ENCODE data around the gene EYA4.

Gene EYA4

GRCh38 chr6:133266186-133266585 lies 25.0 kb downstream of the EYA4 start:
- Histone ChIP-seq H3K9me3 (ENCODE audit: control insufficient read depth, insufficient read depth, low read depth, low read length) (no peaks in the 10 kb centered on the region), H3K36me3 (ENCODE audit: control insufficient read depth in 2 of 2, insufficient read depth in 1 of 2, low read length in 2 of 2) (no peaks in the 10 kb centered on the region; a peak in 1 of 3 replicates), H3K27ac (ENCODE audit: extremely low read depth, low read depth, low read length) (no peak overlapping the region), H3K4me1 (ENCODE audit: control insufficient read depth, insufficient read depth, low read length) (0 out of 2 replicates have a peak, but pooled peaks cover 4% of the 10 kb centered on the region), H3K4me3 (ENCODE audit: low read depth, low read length) (no peak overlapping the region)
- TF ChIP-seq ZNF2 (tag by site-specific recombination; IDR thresholded peaks at IDR 0.05) (no peak), ZNF112 (tag by site-specific recombination; IDR thresholded peaks at IDR 0.05) (no peak), ZNF645 (tag by site-specific recombination; IDR thresholded peaks at IDR 0.05) (no peak), PRDM1 (tag by site-specific recombination; IDR thresholded peaks at IDR 0.05) (no peak), BCL11B (tag by site-specific recombination; IDR thresholded peaks at IDR 0.05; ENCODE audit: low read depth) (no peak), CTCF (tag by site-specific recombination; IDR thresholded peaks at IDR 0.05) (no peak), ZFHX2 (tag by site-specific recombination; conservative IDR thresholded peaks at IDR 0.05) (no peak), ZBTB1 (tag by site-specific recombination; IDR thresholded peaks at IDR 0.05) (no peak), WT1 (tag by site-specific recombination; IDR thresholded peaks at IDR 0.05) (no peak), ZNF548 (tag by site-specific recombination; IDR thresholded peaks at IDR 0.05) (no peak), ZBTB20 (tag by site-specific recombination; IDR thresholded peaks at IDR 0.05) (no peak), ZBTB8A (tag by site-specific recombination; IDR thresholded peaks at IDR 0.05) (no peak)
- ChIA-PET POLR2A (no interaction called here), CTCF (no interaction called here)

GRCh38 chr6:133268621-133269020 lies 27.5 kb downstream of the EYA4 start:
- H3K4me1 ChIP-seq (ENCODE audit: control insufficient read depth, insufficient read depth, low read length), result no peaks in the 10 kb centered on the region
- no peaks in the 10 kb centered on the region; a peak in 1 of 3 replicates for H3K36me3 ChIP-seq (ENCODE audit: control insufficient read depth in 2 of 2, insufficient read depth in 1 of 2, low read length in 2 of 2)
- ChIA-PET POLR2A (no interaction called here), CTCF (interaction anchor here (0.9 kb wide), 1 partner anchor 307 kb away, joined by 3 read pairs; no protein-coding TSS in a partner anchor)
- TF ChIP-seq EGR2 (tag by site-specific recombination; IDR thresholded peaks at IDR 0.05; ENCODE audit: low read depth) (peak; percentile 56), ZFHX2 (tag by site-specific recombination; conservative IDR thresholded peaks at IDR 0.05) (peak; percentile 58), ZNF704 (tag by site-specific recombination; IDR thresholded peaks at IDR 0.05) (no peak)
- no peak overlapping the region for H3K4me3 ChIP-seq (ENCODE audit: low read depth, low read length)
- no peaks in the 10 kb centered on the region for H3K9me3 ChIP-seq (ENCODE audit: control insufficient read depth, insufficient read depth, low read depth, low read length)
- no peak overlapping the region for H3K27ac ChIP-seq (ENCODE audit: extremely low read depth, low read depth, low read length)

- no peak for TF ChIP-seq ZNF548 (tag by site-specific recombination; IDR thresholded peaks at IDR 0.05)
- TF ChIP-seq, protein P1, sequence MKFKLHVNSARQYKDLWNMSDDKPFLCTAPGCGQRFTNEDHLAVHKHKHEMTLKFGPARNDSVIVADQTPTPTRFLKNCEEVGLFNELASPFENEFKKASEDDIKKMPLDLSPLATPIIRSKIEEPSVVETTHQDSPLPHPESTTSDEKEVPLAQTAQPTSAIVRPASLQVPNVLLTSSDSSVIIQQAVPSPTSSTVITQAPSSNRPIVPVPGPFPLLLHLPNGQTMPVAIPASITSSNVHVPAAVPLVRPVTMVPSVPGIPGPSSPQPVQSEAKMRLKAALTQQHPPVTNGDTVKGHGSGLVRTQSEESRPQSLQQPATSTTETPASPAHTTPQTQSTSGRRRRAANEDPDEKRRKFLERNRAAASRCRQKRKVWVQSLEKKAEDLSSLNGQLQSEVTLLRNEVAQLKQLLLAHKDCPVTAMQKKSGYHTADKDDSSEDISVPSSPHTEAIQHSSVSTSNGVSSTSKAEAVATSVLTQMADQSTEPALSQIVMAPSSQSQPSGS (tag by site-specific recombination; IDR thresholded peaks at IDR 0.05; ENCODE audit: low read depth), result peak; percentile 64
- Histone ChIP-seq H3K9me3 (ENCODE audit: control insufficient read depth, insufficient read depth, low read depth, low read length) (no peaks in the 10 kb centered on the region), H3K4me1 (ENCODE audit: control insufficient read depth, insufficient read depth, low read length) (peaks cover 19% of the 10 kb centered on the region; the same call in 1 of the 2 replicates), H3K4me3 (ENCODE audit: low read depth, low read length) (no peak overlapping the region), H3K27ac (ENCODE audit: extremely low read depth, low read depth, low read length) (no peak overlapping the region), H3K36me3 (ENCODE audit: control insufficient read depth in 2 of 2, insufficient read depth in 1 of 2, low read length in 2 of 2) (no peaks in the 10 kb centered on the region; a peak in 1 of 3 replicates)
- ChIA-PET CTCF (no interaction called here), POLR2A (no interaction called here)
Measured at GRCh38 chr6:133274813-133275212, 33.7 kb downstream of the EYA4 start.
